ENCODE data around the gene HMGN3.

DNA sequence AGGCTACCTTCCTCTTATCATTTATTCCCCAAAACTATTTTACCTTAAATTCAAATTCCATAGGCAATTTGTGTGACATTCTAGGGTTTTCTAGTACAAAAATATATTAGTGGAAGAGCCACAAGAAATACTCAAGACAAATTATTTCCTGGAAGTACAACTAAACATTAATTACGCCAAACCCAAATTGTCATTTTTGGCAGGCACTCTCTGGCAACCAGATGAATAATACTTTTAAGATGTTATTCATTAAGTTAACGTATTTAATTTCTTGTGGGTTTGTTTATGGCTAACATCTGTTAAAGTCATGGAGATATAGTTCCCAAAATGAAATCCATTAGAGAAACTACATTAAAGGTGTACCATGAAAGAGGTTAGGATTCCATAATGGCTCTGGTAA, 40.5 kb downstream of the HMGN3 start:
- TF ChIP-seq, protein P1, sequence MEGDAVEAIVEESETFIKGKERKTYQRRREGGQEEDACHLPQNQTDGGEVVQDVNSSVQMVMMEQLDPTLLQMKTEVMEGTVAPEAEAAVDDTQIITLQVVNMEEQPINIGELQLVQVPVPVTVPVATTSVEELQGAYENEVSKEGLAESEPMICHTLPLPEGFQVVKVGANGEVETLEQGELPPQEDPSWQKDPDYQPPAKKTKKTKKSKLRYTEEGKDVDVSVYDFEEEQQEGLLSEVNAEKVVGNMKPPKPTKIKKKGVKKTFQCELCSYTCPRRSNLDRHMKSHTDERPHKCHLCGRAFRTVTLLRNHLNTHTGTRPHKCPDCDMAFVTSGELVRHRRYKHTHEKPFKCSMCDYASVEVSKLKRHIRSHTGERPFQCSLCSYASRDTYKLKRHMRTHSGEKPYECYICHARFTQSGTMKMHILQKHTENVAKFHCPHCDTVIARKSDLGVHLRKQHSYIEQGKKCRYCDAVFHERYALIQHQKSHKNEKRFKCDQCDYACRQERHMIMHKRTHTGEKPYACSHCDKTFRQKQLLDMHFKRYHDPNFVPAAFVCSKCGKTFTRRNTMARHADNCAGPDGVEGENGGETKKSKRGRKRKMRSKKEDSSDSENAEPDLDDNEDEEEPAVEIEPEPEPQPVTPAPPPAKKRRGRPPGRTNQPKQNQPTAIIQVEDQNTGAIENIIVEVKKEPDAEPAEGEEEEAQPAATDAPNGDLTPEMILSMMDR (conservative IDR thresholded peaks at IDR 0.05) = no peak
- no peak for TF ChIP-seq ZFX (IDR thresholded peaks at IDR 0.05)

Measured in C4-2B (cell line).